Upper lobe of left lung (tissue), 4 donors: Measurements from ENCODE around the gene SH3PXD2A.

Experiments
- CTCF ChIP-seq, 6 experiments: fragments of 450-650 bp in 4 of 6; fragments of 200-600 bp in 2 of 6; sonication (generic) in 2 of 6; IDR thresholded peaks; one replicate each; pipeline ENCODE4 v1.5.1; 2016 to 2019; ENCODE audit warnings: antibody characterized with exemption in 6 of 6
- EP300 ChIP-seq, 4 donors: sonication (generic); formaldehyde crosslinking; IDR thresholded peaks; one replicate each; pipeline ENCODE4 v1.5.1; 2017; ENCODE audit warnings: antibody characterized with exemption in 4 of 4, control low read depth in 2 of 4
- POLR2A ChIP-seq, 4 donors: fragments of 450-650 bp; IDR thresholded peaks; one replicate each; pipeline ENCODE4 v1.5.1; 2016 to 2017; ENCODE audit warnings: antibody characterized with exemption in 4 of 4, mild to moderate bottlenecking in 2 of 4
- POLR2AphosphoS5 ChIP-seq, 2 donors: sonication (generic); formaldehyde crosslinking; IDR thresholded peaks; one replicate each; pipeline ENCODE4 v1.5.1; 2017; ENCODE audit warnings: antibody characterized with exemption in 2 of 2

DNA sequence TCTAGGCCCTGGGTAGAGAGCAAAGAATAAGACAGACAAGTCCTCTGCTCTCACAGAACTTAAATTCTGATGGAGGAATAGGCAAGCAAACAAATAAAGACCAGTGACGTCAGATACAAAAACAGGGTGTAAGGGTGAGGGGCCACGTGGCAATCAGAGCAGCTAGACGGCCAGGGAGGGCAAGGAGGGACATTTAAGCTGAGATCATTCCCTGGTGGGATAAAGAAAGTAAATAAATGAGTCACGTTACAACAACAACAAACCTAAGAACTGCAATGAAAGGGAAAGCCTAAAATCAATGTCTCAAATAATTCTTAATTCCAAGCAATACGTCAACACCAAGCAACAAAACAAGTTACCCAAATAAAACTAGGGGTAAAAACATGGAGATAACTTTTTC is 40.8 kb upstream of the SH3PXD2A start:
- TF ChIP-seq CTCF (IDR thresholded peaks at IDR 0.05) = no peak
- no peak for TF ChIP-seq POLR2A (IDR thresholded peaks at IDR 0.05)
- peak; percentile 11 to 30 for TF ChIP-seq POLR2AphosphoS5 (IDR thresholded peaks at IDR 0.05)
- no peak for TF ChIP-seq EP300 (IDR thresholded peaks at IDR 0.05)
